ENCODE results near the gene ZGPAT. TPM values are rescaled to one million over a fixed set of nuclear protein-coding genes. Genes with fewer than 3 reads are reported as not detected.

Gene ZGPAT
- total and polyA plus RNA-seq, 9 of the 15 experiments (the other 6 are each of a cell fraction or from before 2014, with no cell fraction given): 0.14 to 26.6 (median 7.4) TPM

GRCh38 chr20:63660622-63661021 is 47.2 kb upstream of the ZGPAT start:
- Histone ChIP-seq H3K79me2 (ENCODE audit: control insufficient read depth, insufficient read depth, low read length) (peaks cover 25% of the 10 kb centered on the region), H3K36me3 (ENCODE audit: control insufficient read depth, insufficient read depth, low read length) (peaks cover 59% of the 10 kb centered on the region; the same call in 2 of the 3 replicates), H3K9me3 (replicated peaks; ENCODE audit: control insufficient read depth, insufficient read depth, low read depth, low read length) (no peaks in the 10 kb centered on the region), H3K4me2 (ENCODE audit: insufficient read depth, low read length) (no peak overlapping the region), H4K20me1 (replicated peaks; ENCODE audit: control insufficient read depth, insufficient read depth, low read length) (no peaks in the 10 kb centered on the region), H2AFZ (ENCODE audit: low read depth, low read length) (no peak overlapping the region), H3K4me1 (replicated peaks in 1 of 2; ENCODE audit: control insufficient read depth in 2 of 2, insufficient read depth in 2 of 2, low read length in 2 of 2) (peaks cover 18 to 54% of the 10 kb centered on the region in 2 experiments), H3K9me1 (ENCODE audit: control insufficient read depth, insufficient read depth, low read length) (peaks cover 3% of the 10 kb centered on the region), H3K27me3 (ENCODE audit: control insufficient read depth in 2 of 2, insufficient read depth in 2 of 2, low read length in 2 of 2) (no peaks in the 10 kb centered on the region), H3K27ac (ENCODE audit: extremely low read depth, low read depth, low read length) (no peak overlapping the region), H3K9ac (ENCODE audit: insufficient read depth in 1 of 2, low read depth in 2 of 2, low read length in 2 of 2) (no peak overlapping the region), H3K4me3 (no peak overlapping the region)
- DNase-seq (ENCODE audit: extremely low read depth in 1 of 4, low spot score in 3 of 4): no peak
- intact Hi-C loops (cut with micrococcal nuclease) (no loop called here), in situ Hi-C loops (cut with MboI) (no loop called here)
- no TSS peak for BruUV-seq (replicated peaks)
- POLR2A ChIA-PET: no interaction called here
- no peak for FAIRE-seq
- no peak for ATAC-seq
- CTCF ChIA-PET (ENCODE audit: low intra/inter-chr PET ratio): no interaction called here
- WGBS (ENCODE audit: insufficient coverage, low coverage, missing lambda C conversion rate): 78% methylated on average over 7 of the region's 8 CpGs
- no peak for TF ChIP-seq COPS2 (conservative IDR thresholded peaks at IDR 0.05)
- TF ChIP-seq ZNF766 (CRISPR knock-in tag; conservative IDR thresholded peaks at IDR 0.05): no peak
- no peak for TF ChIP-seq NFYB (IDR thresholded peaks at IDR 0.05; ENCODE audit: extremely low read depth, insufficient read length)
- no peak for TF ChIP-seq MGA (IDR thresholded peaks at IDR 0.05)
- TF ChIP-seq SPI1 (IDR thresholded peaks at IDR 0.05; ENCODE audit: borderline replicate concordance, low read depth, low read length): no peak
- TF ChIP-seq ZBTB5 (IDR thresholded peaks at IDR 0.05): no peak
- no peak for TF ChIP-seq ZNF76 (CRISPR knock-in tag; IDR thresholded peaks at IDR 0.05; ENCODE audit: borderline replicate concordance)
- no peak for TF ChIP-seq ZFP91 (CRISPR knock-in tag; IDR thresholded peaks at IDR 0.05)
